Common myeloid progenitor, CD34-positive (primary cell): ENCODE data around the gene SH2D1A.

Experiments used
- CTCF ChIA-PET: fragments of 350-600 bp; sonication (Branson Sonifier 250); formaldehyde crosslinking; loops from one replicate; lab custom pipeline; 2021; ENCODE audit warnings: antibody characterized with exemption; lab: Charles Lee
- POLR2A ChIA-PET: fragments of 350-600 bp; sonication (Branson Sonifier 250); formaldehyde crosslinking; loops from one replicate; lab custom pipeline; 2021; ENCODE audit warnings: antibody characterized with exemption; lab: Charles Lee
- DNase-seq, 3 donors: peaks; one replicate each; pipeline versions ENCODE4 v3.0.0 to v3.0.0-alpha.2; 2013
- H3K27ac ChIP-seq, 2 experiments: 1 replicate in 1 of 2; 2 replicates in 1 of 2; pipeline ENCODE4 v1.7.0; 2013; ENCODE audit warnings: inconsistent platforms in 2 of 2, low read length in 2 of 2, mild to moderate bottlenecking in 2 of 2, low read depth in 1 of 2, moderate library complexity in 1 of 2; ENCODE audit not compliant: severe bottlenecking in 2 of 2, insufficient read depth in 1 of 2, poor library complexity in 1 of 2
- H3K27me3 ChIP-seq, 5 experiments: replicated peaks in 2 of 5; 1 replicate in 3 of 5; 2 replicates in 2 of 5; pipeline versions ENCODE4 v1.6.1 to v1.7.0; 2013; ENCODE audit warnings: low read length in 4 of 5, mild to moderate bottlenecking in 2 of 5, moderate library complexity in 2 of 5, inconsistent platforms in 1 of 5; ENCODE audit not compliant: insufficient read depth in 5 of 5, control insufficient read depth in 4 of 5
- H3K36me3 ChIP-seq, 4 experiments: 1 replicate in 2 of 4; 2 replicates in 2 of 4; pipeline versions ENCODE4 v1.6.1 to v1.7.0; 2013; ENCODE audit warnings: low read length in 3 of 4, control low read depth in 1 of 4, mild to moderate bottlenecking in 1 of 4; ENCODE audit not compliant: control insufficient read depth in 4 of 4, insufficient read depth in 4 of 4
- H3K4me1 ChIP-seq, 4 experiments: 1 replicate in 3 of 4; 2 replicates in 1 of 4; pipeline versions ENCODE4 v1.6.1 to v1.7.1; 2013; ENCODE audit warnings: low read length in 3 of 4, mild to moderate bottlenecking in 3 of 4, control low read depth in 1 of 4, inconsistent platforms in 1 of 4, moderate library complexity in 1 of 4; ENCODE audit not compliant: control insufficient read depth in 4 of 4, insufficient read depth in 4 of 4; ENCODE audit errors: control extremely low read depth in 1 of 4
- H3K4me3 ChIP-seq, 7 experiments: 1 replicate in 4 of 7; 2 replicates in 3 of 7; pipeline versions ENCODE4 v1.5.1 to v1.7.0; 2013; ENCODE audit warnings: mild to moderate bottlenecking in 7 of 7, low read length in 6 of 7, moderate library complexity in 6 of 7, inconsistent platforms in 2 of 7, low read depth in 2 of 7, control low read depth in 1 of 7; ENCODE audit not compliant: insufficient read depth in 4 of 7, control insufficient read depth in 1 of 7; ENCODE audit errors: extremely low read depth in 1 of 7
- H3K9me3 ChIP-seq, 5 experiments: 1 replicate in 4 of 5; 2 replicates in 1 of 5; pipeline versions ENCODE4 v1.6.1 to v1.7.1; 2013; ENCODE audit warnings: low read length in 4 of 5, mild to moderate bottlenecking in 2 of 5, inconsistent platforms in 1 of 5, low read depth in 1 of 5, moderate library complexity in 1 of 5; ENCODE audit not compliant: control insufficient read depth in 4 of 5, insufficient read depth in 2 of 5; ENCODE audit errors: control extremely low read depth in 1 of 5
- WGBS: methylation state at CpG from one replicate; pipeline ENCODE4 v1.1.5; 2013; ENCODE audit not compliant: insufficient coverage; 5-methylcytosine and 5-hydroxymethylcytosine counted together

Gene SH2D1A

DNA sequence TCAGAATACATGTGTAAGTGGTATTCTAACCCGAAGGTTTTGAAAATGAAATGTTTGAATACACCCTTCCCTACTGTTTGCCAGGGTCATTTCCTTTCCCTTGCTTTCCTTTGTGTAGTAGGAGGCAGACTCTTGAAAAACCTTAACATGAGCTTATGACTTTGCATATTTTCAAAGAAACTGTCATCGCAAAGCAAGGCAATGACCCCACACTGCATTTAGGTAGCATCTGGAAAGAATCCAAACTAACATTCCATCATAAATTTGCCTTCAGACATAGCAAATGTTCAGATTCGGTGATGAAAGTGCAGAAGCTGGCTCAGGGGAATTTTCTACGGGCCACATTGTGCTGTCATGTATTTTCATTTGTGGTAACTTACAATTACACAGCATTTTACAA is 32.3 kb downstream of the SH2D1A start:
- H3K9me3 ChIP-seq, result no peaks in the 10 kb centered on the region
- no peaks in the 10 kb centered on the region for H3K27me3 ChIP-seq
- H3K4me1 ChIP-seq, result peaks cover 8 to 43% (median 17%) of the 10 kb centered on the region in 4 experiments
- 10% methylated on average over 2 of the region's 4 CpGs for WGBS
- POLR2A ChIA-PET, result no interaction called here
- H3K4me3 ChIP-seq, result peak overlapping the region in 1 of 7 experiments; percentile 33
- peak; percentile 14 to 79 (median 78) for DNase-seq
- CTCF ChIA-PET, result no interaction called here
- H3K36me3 ChIP-seq, result no peaks in the 10 kb centered on the region
- H3K27ac ChIP-seq, result peak overlapping the region in 1 of 2 experiments; percentile 62

DNA sequence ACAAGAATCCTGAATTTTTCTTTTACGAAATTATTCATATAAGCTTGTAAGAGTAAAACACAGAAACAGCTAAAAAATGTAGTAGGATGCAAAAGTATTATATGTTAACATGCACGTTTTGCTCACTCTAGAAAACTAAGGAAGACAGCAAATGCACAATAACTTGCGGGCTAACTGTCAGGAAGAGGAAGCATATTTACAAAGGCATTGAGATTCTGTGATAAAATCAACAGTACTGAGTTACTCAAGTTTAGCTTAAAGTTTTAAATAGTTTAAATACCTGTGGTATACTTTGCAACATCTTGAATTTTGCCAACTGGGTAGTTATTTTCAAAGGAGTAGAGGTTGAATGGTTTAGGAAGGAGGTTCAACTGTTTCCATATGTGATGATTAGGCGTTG is 37.0 kb downstream of the SH2D1A start:
- peak; percentile 20 to 80 (median 63) for DNase-seq
- Histone ChIP-seq H3K9me3 (no peaks in the 10 kb centered on the region), H3K4me3 (no peak overlapping the region), H3K27ac (peak overlapping the region in 1 of 2 experiments; percentile 44), H3K36me3 (no peaks in the 10 kb centered on the region), H3K27me3 (no peaks in the 10 kb centered on the region), H3K4me1 (peaks cover 7 to 50% (median 24%) of the 10 kb centered on the region in 4 experiments)
- WGBS, result 60% methylated on average over 2 of the region's 4 CpGs
- ChIA-PET POLR2A (interaction anchor here (0.5 kb wide), 2 partner anchors 163 to 613 kb away, joined by 3 to 5 read pairs; no protein-coding TSS in a partner anchor), CTCF (no interaction called here)

DNA sequence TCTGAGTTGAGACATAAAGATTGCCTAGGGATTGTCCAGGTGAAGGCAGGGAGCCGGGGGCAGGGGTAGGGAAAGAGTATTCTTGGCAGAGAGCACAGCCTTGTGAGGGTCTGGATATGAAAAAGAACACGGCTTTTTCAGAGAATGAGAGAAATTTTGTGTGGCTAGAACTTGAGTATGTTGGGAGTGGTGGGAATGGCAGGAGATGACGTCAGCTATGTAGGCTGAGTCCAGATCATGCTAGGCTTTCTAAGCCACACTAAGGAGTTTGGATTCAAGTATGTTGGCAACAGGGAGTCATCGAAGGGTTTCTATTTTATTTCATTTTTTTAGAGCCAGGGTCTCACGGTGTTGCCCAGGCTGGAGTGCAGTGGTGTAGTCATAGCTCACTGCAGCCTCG is 40.0 kb downstream of the SH2D1A start:
- DNase-seq, result no peak
- Histone ChIP-seq H3K27me3 (no peaks in the 10 kb centered on the region), H3K4me1 (peaks cover 0 to 34% (median 17%) of the 10 kb centered on the region in 4 experiments), H3K27ac (no peak overlapping the region), H3K9me3 (no peaks in the 10 kb centered on the region), H3K4me3 (no peak overlapping the region), H3K36me3 (no peaks in the 10 kb centered on the region)
- WGBS, result 73% methylated on average over 6 of the region's 6 CpGs
- POLR2A ChIA-PET, result no interaction called here
- CTCF ChIA-PET, result no interaction called here

DNA sequence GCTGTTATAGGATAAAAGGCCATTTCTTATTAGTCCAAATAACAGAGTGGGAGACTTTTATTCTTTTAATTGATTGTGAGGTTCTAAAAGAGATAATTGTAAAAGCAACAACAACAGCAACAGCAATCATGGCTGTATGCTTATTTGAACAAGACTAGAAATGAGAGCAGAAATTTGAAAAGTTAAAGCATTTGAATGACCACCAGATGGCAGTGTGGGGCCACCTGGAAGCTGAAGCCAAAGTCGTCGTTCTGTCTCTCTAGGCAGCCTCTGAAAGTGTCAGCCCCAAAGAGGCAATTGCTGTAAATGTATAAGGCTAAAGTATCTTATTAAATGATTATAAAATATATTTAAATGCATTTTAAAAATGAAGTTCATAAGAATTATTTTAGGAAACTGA is 42.2 kb downstream of the SH2D1A start:
- no peaks in the 10 kb centered on the region for H3K36me3 ChIP-seq
- DNase-seq, result peak; percentile 53 to 83 (median 77)
- CTCF ChIA-PET, result interaction anchor here (0.8 to 1.4 kb wide), 2 partner anchors 20 to 293 kb away, joined by 3 read pairs; no protein-coding TSS in a partner anchor
- H3K9me3 ChIP-seq, result no peaks in the 10 kb centered on the region
- no CpG with 5 or more reads among the region's 2 CpGs for WGBS
- no peaks in the 10 kb centered on the region for H3K27me3 ChIP-seq
- H3K4me1 ChIP-seq, result peaks cover 0 to 24% (median 15%) of the 10 kb centered on the region in 4 experiments
- no peak overlapping the region for H3K4me3 ChIP-seq
- H3K27ac ChIP-seq, result no peak overlapping the region
- POLR2A ChIA-PET, result no interaction called here

DNA sequence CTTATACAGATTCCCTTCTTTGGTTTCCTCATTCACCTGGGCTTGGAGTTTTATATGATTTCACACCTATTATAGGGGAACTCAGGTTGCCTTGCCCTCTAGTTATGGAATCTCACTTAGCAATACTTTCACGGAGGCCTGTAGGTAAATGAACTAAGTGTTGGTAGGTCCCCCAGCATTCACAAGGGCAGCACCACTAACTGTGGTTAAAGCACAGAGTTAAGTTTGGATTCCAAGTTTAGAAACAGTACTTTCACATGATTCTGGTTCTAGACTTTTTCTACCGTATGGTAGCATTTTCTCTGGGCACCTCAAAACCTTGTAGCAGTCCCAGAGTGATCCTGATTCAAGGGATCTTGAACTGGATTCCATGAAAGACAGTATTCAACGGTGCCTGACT is 46.4 kb downstream of the SH2D1A start:
- no peak for DNase-seq
- H3K27me3 ChIP-seq, result no peaks in the 10 kb centered on the region
- no peaks in the 10 kb centered on the region for H3K9me3 ChIP-seq
- ChIA-PET CTCF (interaction anchor here (0.7 to 1.4 kb wide), 2 partner anchors 14 to 87 kb away, joined by 3 to 5 read pairs; no protein-coding TSS in a partner anchor), POLR2A (no interaction called here)
- 78% methylated on average over 3 of the region's 3 CpGs for WGBS
- no peaks in the 10 kb centered on the region for H3K36me3 ChIP-seq
- H3K4me3 ChIP-seq, result no peak overlapping the region
- peaks cover 0 to 17% (median 8%) of the 10 kb centered on the region in 4 experiments for H3K4me1 ChIP-seq
- H3K27ac ChIP-seq, result no peak overlapping the region

DNA sequence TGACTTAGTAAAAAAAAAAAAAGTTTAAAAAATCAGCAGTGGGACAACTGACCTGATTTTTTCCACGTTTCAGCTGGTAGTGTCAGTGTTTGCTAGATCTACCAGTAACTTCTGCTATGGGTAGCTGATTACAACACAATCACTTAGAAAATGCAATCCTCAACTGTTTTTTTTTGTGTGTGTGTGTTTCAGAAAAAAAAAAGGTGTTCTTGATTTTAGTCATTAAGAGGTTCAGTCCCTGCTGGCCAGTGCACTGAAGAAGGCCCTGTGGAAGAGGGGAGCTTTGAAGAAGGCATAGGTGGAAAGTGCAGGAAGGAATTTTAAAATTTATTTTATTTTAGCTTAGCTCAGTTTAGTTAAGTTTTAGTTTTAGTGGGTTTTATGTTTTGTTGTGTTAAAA is 46.9 kb downstream of the SH2D1A start:
- no peak overlapping the region for H3K27ac ChIP-seq
- H3K4me1 ChIP-seq, result peaks cover 0 to 12% (median 5%) of the 10 kb centered on the region in 4 experiments
- no peaks in the 10 kb centered on the region for H3K9me3 ChIP-seq
- ChIA-PET POLR2A (no interaction called here), CTCF (interaction anchor here (0.7 to 2.1 kb wide), 2 partner anchors 13 to 88 kb away, joined by 5 to 12 read pairs; no protein-coding TSS in a partner anchor)
- H3K27me3 ChIP-seq, result no peaks in the 10 kb centered on the region
- no peaks in the 10 kb centered on the region for H3K36me3 ChIP-seq
- DNase-seq, result no peak
- no peak overlapping the region for H3K4me3 ChIP-seq
- WGBS, result no CpG with 5 or more reads among the region's 1 CpG

DNA sequence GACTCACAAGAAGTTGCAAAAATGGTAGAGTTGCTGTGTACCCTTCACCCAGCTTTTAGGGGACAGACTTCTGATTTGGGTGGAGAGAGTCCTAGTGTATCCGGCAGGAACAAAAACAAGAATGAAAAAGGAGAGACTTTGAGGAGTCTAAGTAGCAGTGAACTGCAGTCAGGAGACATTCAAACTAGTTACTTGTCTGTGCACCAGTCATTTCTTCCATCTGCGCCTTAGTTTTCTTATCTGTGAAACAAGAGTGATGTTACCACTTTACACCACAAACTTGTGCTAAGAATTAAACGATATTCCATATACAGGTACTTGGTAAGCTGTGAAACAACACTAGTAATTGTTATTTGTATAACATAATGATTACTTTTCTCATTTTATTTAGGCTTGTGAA is 47.3 kb downstream of the SH2D1A start:
- ChIA-PET CTCF (interaction anchor here (2.1 kb wide), 1 partner anchor 13 kb away, joined by 12 read pairs; no protein-coding TSS in a partner anchor), POLR2A (no interaction called here)
- H3K27ac ChIP-seq, result no peak overlapping the region
- DNase-seq, result no peak
- no peaks in the 10 kb centered on the region for H3K36me3 ChIP-seq
- no CpG with 5 or more reads among the region's 3 CpGs for WGBS
- peaks cover 0 to 11% (median 3%) of the 10 kb centered on the region in 4 experiments for H3K4me1 ChIP-seq
- no peak overlapping the region for H3K4me3 ChIP-seq
- no peaks in the 10 kb centered on the region for H3K27me3 ChIP-seq
- no peaks in the 10 kb centered on the region for H3K9me3 ChIP-seq
